MM.1S (cell line): Measurements from ENCODE around the gene CCER1.

ENCODE experiments used
- DNase-seq: peaks from one replicate; pipeline ENCODE4 v3.0.0-alpha.2; 2015
- H2AFZ ChIP-seq: fragments of 300-600 bp; sonication (generic); 2 replicates; pipeline ENCODE4 v1.6.0; 2016; ENCODE audit warnings: antibody characterized with exemption, low read length
- H3F3A ChIP-seq: fragments of 300-600 bp; sonication (generic); 2 replicates; pipeline ENCODE4 v1.6.1; 2016; ENCODE audit warnings: mild to moderate bottlenecking, antibody characterized with exemption, low read length, moderate library complexity, mixed read lengths; ENCODE audit not compliant: insufficient read depth
- H3K27ac ChIP-seq: fragments of 300-600 bp; sonication (generic); 2 replicates; pipeline ENCODE4 v1.5.1; 2016; ENCODE audit warnings: mild to moderate bottlenecking, low read length
- H3K27me3 ChIP-seq: fragments of 300-600 bp; sonication (generic); replicated peaks from 2 replicates; pipeline ENCODE4 v1.6.0; 2016; ENCODE audit warnings: low read length; ENCODE audit not compliant: insufficient read depth
- H3K36me3 ChIP-seq: fragments of 300-600 bp; sonication (generic); replicated peaks from 2 replicates; pipeline ENCODE4 v1.6.1; 2016; ENCODE audit warnings: mild to moderate bottlenecking, low read length, mixed read lengths; ENCODE audit not compliant: insufficient read depth
- H3K4me1 ChIP-seq: fragments of 300-600 bp; sonication (generic); 2 replicates; pipeline ENCODE4 v1.6.1; 2016; ENCODE audit warnings: low read length, mixed read lengths
- H3K4me2 ChIP-seq: fragments of 300-600 bp; sonication (generic); 2 replicates; pipeline ENCODE4 v1.6.0; 2016; ENCODE audit warnings: low read depth, low read length
- H3K4me3 ChIP-seq: fragments of 300-600 bp; sonication (generic); 2 replicates; pipeline ENCODE4 v1.5.1; 2016; ENCODE audit warnings: low read length, mixed read lengths
- H3K79me2 ChIP-seq: fragments of 300-600 bp; sonication (generic); 2 replicates; pipeline ENCODE4 v1.6.1; 2016; ENCODE audit warnings: mixed run types, low read length, mixed read lengths
- H3K9ac ChIP-seq: fragments of 300-600 bp; sonication (generic); 2 replicates; pipeline ENCODE4 v1.6.1; 2016; ENCODE audit warnings: low read length, mixed read lengths
- H3K9me2 ChIP-seq: fragments of 300-600 bp; sonication (generic); replicated peaks from 2 replicates; pipeline ENCODE4 v1.6.1; 2016; ENCODE audit warnings: mild to moderate bottlenecking, low read length, mixed read lengths; ENCODE audit not compliant: insufficient read depth
- H3K9me3 ChIP-seq: fragments of 300-600 bp; sonication (generic); replicated peaks from 2 replicates; pipeline ENCODE4 v1.6.1; 2016; ENCODE audit warnings: mild to moderate bottlenecking, low read length, mixed read lengths; ENCODE audit not compliant: insufficient read depth
- H4K20me1 ChIP-seq: fragments of 300-600 bp; sonication (generic); 2 replicates; pipeline ENCODE4 v1.6.1; 2016; ENCODE audit warnings: mild to moderate bottlenecking, low read length, moderate library complexity, mixed read lengths; ENCODE audit not compliant: insufficient read depth
- EZH2 ChIP-seq: fragments of 300-600 bp; sonication (generic); optimal IDR thresholded peaks from 2 replicates; pipeline ENCODE3; 2017; ENCODE audit warnings: low read depth, mild to moderate bottlenecking, antibody characterized with exemption, low read length, mixed read lengths
- EZH2phosphoT487 ChIP-seq: fragments of 300-600 bp; sonication (generic); IDR thresholded peaks from 2 replicates; pipeline ENCODE4 v1.6.1; 2018; ENCODE audit warnings: antibody characterized with exemption, low read length
- TF ChIP-seq, protein P1 (sequence below): fragments of 300-600 bp; sonication (generic); IDR thresholded peaks from 2 replicates; pipeline ENCODE4 v1.5.1; 2016; ENCODE audit warnings: antibody characterized with exemption, low read length, mixed read lengths

CCER1 gene

DNA sequence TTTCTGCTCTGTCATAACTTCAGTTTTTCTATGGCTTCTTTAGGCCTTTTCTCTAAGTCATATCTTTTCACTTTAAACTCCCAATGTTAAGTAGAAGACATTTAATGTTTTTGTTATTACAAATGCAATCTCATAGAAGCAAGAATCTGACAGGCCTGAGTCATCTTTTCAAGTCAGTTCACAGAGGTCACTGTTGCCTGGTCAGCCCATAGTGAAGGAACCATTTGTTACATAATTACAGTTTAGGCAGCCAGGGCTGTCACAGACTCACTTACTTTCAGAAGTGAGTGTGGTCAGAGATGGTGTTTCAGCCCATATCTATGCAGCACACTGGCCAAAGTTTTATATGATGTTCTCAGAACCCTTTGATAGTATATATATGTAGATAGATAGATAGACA lies 46.5 kb downstream of the CCER1 start:
- DNase-seq: no peak
- H3K9ac ChIP-seq: no peak overlapping the region
- no peaks in the 10 kb centered on the region for H3F3A ChIP-seq
- H3K36me3 ChIP-seq: no peaks in the 10 kb centered on the region
- no peak overlapping the region for H3K4me2 ChIP-seq
- no peaks in the 10 kb centered on the region for H3K4me1 ChIP-seq
- no peak overlapping the region for H3K27ac ChIP-seq
- no peaks in the 10 kb centered on the region for H3K79me2 ChIP-seq
- no peak for TF ChIP-seq EZH2phosphoT487
- H3K9me2 ChIP-seq: no peaks in the 10 kb centered on the region
- no peaks in the 10 kb centered on the region for H3K27me3 ChIP-seq
- H2AFZ ChIP-seq: no peak overlapping the region
- H4K20me1 ChIP-seq: no peaks in the 10 kb centered on the region
- H3K4me3 ChIP-seq: no peak overlapping the region
- H3K9me3 ChIP-seq: no peaks in the 10 kb centered on the region

GRCh38 chr12:90905691-90906370 lies 49.1 kb downstream of the CCER1 start:
- no peak overlapping the region for H3K27ac ChIP-seq
- H3K36me3 ChIP-seq: no peaks in the 10 kb centered on the region
- H3K4me3 ChIP-seq: no peak overlapping the region
- no peaks in the 10 kb centered on the region for H3K27me3 ChIP-seq
- H3K4me1 ChIP-seq: no peaks in the 10 kb centered on the region
- H3K79me2 ChIP-seq: no peaks in the 10 kb centered on the region
- no peaks in the 10 kb centered on the region for H3K9me2 ChIP-seq
- no peaks in the 10 kb centered on the region for H4K20me1 ChIP-seq
- H3K9ac ChIP-seq: no peak overlapping the region
- H3F3A ChIP-seq: no peaks in the 10 kb centered on the region
- no peaks in the 10 kb centered on the region for H3K9me3 ChIP-seq
- DNase-seq: no peak
- H2AFZ ChIP-seq: no peak overlapping the region
- TF ChIP-seq EZH2phosphoT487 (no peak), EZH2 (no peak)
- TF ChIP-seq, protein P1, sequence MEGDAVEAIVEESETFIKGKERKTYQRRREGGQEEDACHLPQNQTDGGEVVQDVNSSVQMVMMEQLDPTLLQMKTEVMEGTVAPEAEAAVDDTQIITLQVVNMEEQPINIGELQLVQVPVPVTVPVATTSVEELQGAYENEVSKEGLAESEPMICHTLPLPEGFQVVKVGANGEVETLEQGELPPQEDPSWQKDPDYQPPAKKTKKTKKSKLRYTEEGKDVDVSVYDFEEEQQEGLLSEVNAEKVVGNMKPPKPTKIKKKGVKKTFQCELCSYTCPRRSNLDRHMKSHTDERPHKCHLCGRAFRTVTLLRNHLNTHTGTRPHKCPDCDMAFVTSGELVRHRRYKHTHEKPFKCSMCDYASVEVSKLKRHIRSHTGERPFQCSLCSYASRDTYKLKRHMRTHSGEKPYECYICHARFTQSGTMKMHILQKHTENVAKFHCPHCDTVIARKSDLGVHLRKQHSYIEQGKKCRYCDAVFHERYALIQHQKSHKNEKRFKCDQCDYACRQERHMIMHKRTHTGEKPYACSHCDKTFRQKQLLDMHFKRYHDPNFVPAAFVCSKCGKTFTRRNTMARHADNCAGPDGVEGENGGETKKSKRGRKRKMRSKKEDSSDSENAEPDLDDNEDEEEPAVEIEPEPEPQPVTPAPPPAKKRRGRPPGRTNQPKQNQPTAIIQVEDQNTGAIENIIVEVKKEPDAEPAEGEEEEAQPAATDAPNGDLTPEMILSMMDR: no peak
- no peak overlapping the region for H3K4me2 ChIP-seq

DNA sequence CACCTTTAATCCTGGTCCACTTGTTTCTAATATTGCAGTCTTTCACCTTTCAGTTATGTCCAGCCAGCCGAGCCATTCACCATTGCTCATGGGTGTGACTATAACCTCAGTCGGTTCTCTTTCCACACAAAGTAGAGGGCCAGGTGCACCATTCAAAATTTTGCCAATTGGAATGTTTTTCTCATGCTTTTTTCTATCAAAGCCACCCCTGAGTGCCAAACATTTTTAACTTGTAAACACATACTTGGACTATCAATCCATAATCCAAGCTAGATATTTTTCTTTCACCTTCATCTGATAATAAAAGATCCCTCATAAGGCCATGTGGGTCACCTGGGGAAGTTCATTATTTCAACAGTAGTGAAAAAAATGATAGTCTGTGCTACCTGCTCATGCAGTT lies 52.4 kb downstream of the CCER1 start:
- TF ChIP-seq EZH2: no peak
- TF ChIP-seq, protein P1: no peak
- TF ChIP-seq EZH2phosphoT487: no peak
- Histone ChIP-seq H3K9ac (no peak overlapping the region), H3K4me1 (no peaks in the 10 kb centered on the region), H3K4me2 (no peak overlapping the region), H3K9me3 (no peaks in the 10 kb centered on the region), H3K79me2 (no peaks in the 10 kb centered on the region), H3K27me3 (no peaks in the 10 kb centered on the region), H3K4me3 (no peak overlapping the region), H3F3A (no peaks in the 10 kb centered on the region), H3K36me3 (no peaks in the 10 kb centered on the region), H3K9me2 (no peaks in the 10 kb centered on the region), H2AFZ (no peak overlapping the region), H4K20me1 (no peaks in the 10 kb centered on the region), H3K27ac (no peak overlapping the region)
- DNase-seq: no peak
